NAMALWA (cell line): ENCODE measurements around the gene SAMD3.
"Not testable (repeated sequence)": the region's sequence is repeated elsewhere in the genome, so short reads cannot be mapped to it uniquely, and the experiment has no call there.

Experiments
- DNase-seq: peaks from one replicate; pipeline ENCODE4 v3.0.0-alpha.2; 2015; ENCODE audit warnings: low spot score

Gene SAMD3

GRCh38 chr6:130222775-130223174, at the start of gene SAMD3:
Gene SAMD3 (minus strand): TSS chr6:130222951. CDS start chr6:130215273, 7,678 bp downstream.
- no peak for DNase-seq

- no peak for DNase-seq
Measured at GRCh38 chr6:130269969-130270635, 47.4 kb upstream of the SAMD3 start.

GRCh38 chr6:130265553-130265952, 42.8 kb upstream of the SAMD3 start:
- not testable (repeated sequence) for DNase-seq

- no peak for DNase-seq
Measured at GRCh38 chr6:130262008-130262407, 39.3 kb upstream of the SAMD3 start.

GRCh38 chr6:130261558-130261957, 38.8 kb upstream of the SAMD3 start:
- DNase-seq = not testable (repeated sequence)

GRCh38 chr6:130260614-130261241, 38.0 kb upstream of the SAMD3 start:
- not testable (repeated sequence) for DNase-seq

- not testable (repeated sequence) for DNase-seq
Measured at GRCh38 chr6:130260050-130260462, 37.3 kb upstream of the SAMD3 start.

- DNase-seq = no peak
Measured at GRCh38 chr6:130259557-130259956, 36.8 kb upstream of the SAMD3 start.

GRCh38 chr6:130259140-130259539, 36.4 kb upstream of the SAMD3 start:
- no peak for DNase-seq

GRCh38 chr6:130252527-130253237, 29.9 kb upstream of the SAMD3 start:
- DNase-seq = no peak

GRCh38 chr6:130245267-130245666, 22.5 kb upstream of the SAMD3 start:
- no peak for DNase-seq

GRCh38 chr6:130244728-130245127, 22.0 kb upstream of the SAMD3 start:
- DNase-seq = no peak

- DNase-seq = no peak
Measured at GRCh38 chr6:130240232-130240631, 17.5 kb upstream of the SAMD3 start.

- DNase-seq = no peak
Measured at GRCh38 chr6:130239755-130240154, 17.0 kb upstream of the SAMD3 start.

GRCh38 chr6:130233330-130233729, 10.6 kb upstream of the SAMD3 start:
- no peak for DNase-seq

GRCh38 chr6:130230531-130230930, 7.8 kb upstream of the SAMD3 start:
- DNase-seq = not testable (repeated sequence)

GRCh38 chr6:130229645-130230044, 6.9 kb upstream of the SAMD3 start:
- DNase-seq = no peak

GRCh38 chr6:130223508-130223907, 757 bp upstream of the SAMD3 start:
- DNase-seq = peak; percentile 5

- no peak for DNase-seq
Measured at GRCh38 chr6:130218134-130218533, 4.6 kb downstream of the SAMD3 start.

- DNase-seq = no peak
Measured at GRCh38 chr6:130216620-130217019, 6.1 kb downstream of the SAMD3 start.

- no peak for DNase-seq
Measured at GRCh38 chr6:130215526-130215925, 7.2 kb downstream of the SAMD3 start.

GRCh38 chr6:130212215-130212874, 10.4 kb downstream of the SAMD3 start:
- no peak for DNase-seq

- no peak for DNase-seq
Measured at GRCh38 chr6:130211691-130212090, 11.1 kb downstream of the SAMD3 start.
